WTC11 (cell line): ENCODE measurements around the gene MSI2. TPM values are rescaled to one million over a fixed set of nuclear protein-coding genes. Genes with fewer than 3 reads are reported as not detected.

Experiments used
- ATAC-seq: fragments of 200-7000 bp; cut with Tn5 transposase; 2 replicates; pipeline ENCODE4 v1.10.0; 2021; ENCODE audit warnings: mild to moderate bottlenecking, moderate library complexity
- CTCF ChIA-PET: fragments of 300-600 bp; sonication (Branson Sonifier 250); formaldehyde crosslinking; loops from one replicate; lab custom pipeline; 2021; ENCODE audit warnings: antibody characterized with exemption; lab: Charles Lee
- POLR2A ChIA-PET: fragments of 350-600 bp; sonication (Branson Sonifier 250); formaldehyde crosslinking; loops from one replicate; lab custom pipeline; 2021; ENCODE audit warnings: antibody characterized with exemption; lab: Charles Lee
- DNase-seq: peaks from one replicate; pipeline ENCODE4 v3.0.0; 2021; ENCODE audit warnings: low spot score
- H3K27ac Mint-ChIP-seq: 2 replicates; pipeline ENCODE4 v1.8.0; 2021; ENCODE audit warnings: mixed read lengths
- H3K27me3 Mint-ChIP-seq: 2 replicates; pipeline ENCODE4 v1.8.0; 2021; ENCODE audit warnings: low read depth, mild to moderate bottlenecking, moderate library complexity, mixed read lengths
- H3K36me3 Mint-ChIP-seq: 2 replicates; pipeline ENCODE4 v1.8.0; 2021; ENCODE audit warnings: mixed read lengths
- H3K4me1 Mint-ChIP-seq: 2 replicates; pipeline ENCODE4 v1.8.0; 2022; ENCODE audit warnings: mixed read lengths
- H3K4me3 Mint-ChIP-seq: 2 replicates; pipeline ENCODE4 v1.8.0; 2021; ENCODE audit warnings: mild to moderate bottlenecking, moderate library complexity, mixed read lengths
- H3K9me3 Mint-ChIP-seq: 2 replicates; pipeline ENCODE4 v1.8.0; 2021; ENCODE audit warnings: mixed read lengths
- CREM ChIP-seq: sonication (generic); formaldehyde crosslinking; IDR thresholded peaks from 2 replicates; pipeline ENCODE4 v1.8.1; 2022; ENCODE audit warnings: mild to moderate bottlenecking, missing genetic modification reagents, moderate library complexity
- ESRRA ChIP-seq: sonication (generic); formaldehyde crosslinking; IDR thresholded peaks from 2 replicates; pipeline ENCODE4 v1.8.1; 2022; ENCODE audit warnings: mild to moderate bottlenecking, missing genetic modification reagents, borderline replicate concordance
- FOXJ3 ChIP-seq: sonication (generic); formaldehyde crosslinking; IDR thresholded peaks from 2 replicates; pipeline ENCODE4 v1.9.0; 2021; ENCODE audit warnings: missing genetic modification reagents, mild to moderate bottlenecking, borderline replicate concordance
- HMGA2 ChIP-seq: fragments of 250-450 bp; sonication (Bioruptor Pico); IDR thresholded peaks from 2 replicates; pipeline ENCODE4 v1.4.0; 2021; ENCODE audit warnings: mild to moderate bottlenecking, moderate library complexity
- MXD4 ChIP-seq: fragments of 250-450 bp; sonication (Bioruptor Pico); IDR thresholded peaks from 2 replicates; pipeline ENCODE4 v1.8.0; 2021; ENCODE audit warnings: mild to moderate bottlenecking, moderate library complexity, borderline replicate concordance
- MYBL2 ChIP-seq: sonication (generic); formaldehyde crosslinking; IDR thresholded peaks from 2 replicates; pipeline ENCODE4 v1.8.1; 2023; ENCODE audit warnings: mild to moderate bottlenecking, moderate library complexity, missing genetic modification reagents
- NFATC4 ChIP-seq: fragments of 250-450 bp; sonication (Bioruptor Pico); IDR thresholded peaks from 2 replicates; pipeline ENCODE4 v1.9.0; 2021; ENCODE audit warnings: mild to moderate bottlenecking
- NR1H2 ChIP-seq: sonication (generic); formaldehyde crosslinking; IDR thresholded peaks from 2 replicates; pipeline ENCODE4 v1.9.0; 2021; ENCODE audit warnings: mild to moderate bottlenecking, moderate library complexity, missing genetic modification reagents
- NR2C2 ChIP-seq: sonication (generic); formaldehyde crosslinking; IDR thresholded peaks from 2 replicates; pipeline ENCODE4 v1.8.0; 2022; ENCODE audit warnings: mild to moderate bottlenecking, missing genetic modification reagents
- NR3C1 ChIP-seq: sonication (generic); formaldehyde crosslinking; conservative IDR thresholded peaks from 2 replicates; pipeline ENCODE4 v1.8.1; 2023; ENCODE audit warnings: low read depth, mild to moderate bottlenecking, missing genetic modification reagents
- PRRX2 ChIP-seq: fragments of 250-450 bp; sonication (Bioruptor Pico); IDR thresholded peaks from 2 replicates; pipeline ENCODE4 v1.8.0; 2021; ENCODE audit warnings: mild to moderate bottlenecking
- TEAD4 ChIP-seq: sonication (generic); formaldehyde crosslinking; IDR thresholded peaks from 2 replicates; pipeline ENCODE4 v1.8.0; 2022; ENCODE audit warnings: mild to moderate bottlenecking, missing genetic modification reagents
- ZNF138 ChIP-seq: sonication (generic); formaldehyde crosslinking; conservative IDR thresholded peaks from 2 replicates; pipeline ENCODE4 v1.8.1; 2022; ENCODE audit warnings: mild to moderate bottlenecking, moderate library complexity, missing genetic modification reagents
- ZNF423 ChIP-seq: fragments of 250-450 bp; sonication (Bioruptor Pico); IDR thresholded peaks from 2 replicates; pipeline ENCODE4 v2.1.2; 2022; ENCODE audit warnings: mild to moderate bottlenecking, moderate library complexity
- total RNA-seq: library from RNA; stranded (reverse); gene quantifications from 3 replicates; pipeline ENCODE4 v1.2.3, GENCODE V29; 2021
- TF ChIP-seq, protein P1 (sequence below): sonication (generic); formaldehyde crosslinking; IDR thresholded peaks from 2 replicates; pipeline ENCODE4 v1.8.1; 2023; ENCODE audit warnings: mild to moderate bottlenecking, missing genetic modification reagents, moderate library complexity
- TF ChIP-seq, protein P2 (sequence below): fragments of 250-450 bp; sonication (Bioruptor Pico); IDR thresholded peaks from 2 replicates; pipeline ENCODE4 v1.9.0; 2021; ENCODE audit warnings: mild to moderate bottlenecking
- TF ChIP-seq, protein P3 (sequence below): fragments of 250-450 bp; sonication (Bioruptor Pico); IDR thresholded peaks from 2 replicates; pipeline ENCODE4 v1.9.0; 2021; ENCODE audit warnings: mild to moderate bottlenecking
- TF ChIP-seq, protein P4 (sequence below): sonication (generic); formaldehyde crosslinking; IDR thresholded peaks from 2 replicates; pipeline ENCODE4 v1.8.0; 2023; ENCODE audit warnings: missing genetic modification reagents
- TF ChIP-seq, protein P5 (sequence below): sonication (generic); formaldehyde crosslinking; IDR thresholded peaks from 2 replicates; pipeline ENCODE4 v1.8.1; 2022; ENCODE audit warnings: mild to moderate bottlenecking, missing genetic modification reagents, moderate library complexity, borderline replicate concordance
- TF ChIP-seq, protein P6 (sequence below): sonication (generic); formaldehyde crosslinking; IDR thresholded peaks from 2 replicates; pipeline ENCODE4 v1.8.1; 2022; ENCODE audit warnings: low read depth, mild to moderate bottlenecking, moderate library complexity, missing genetic modification reagents, borderline replicate concordance
- TF ChIP-seq, protein P7 (sequence below): sonication (generic); formaldehyde crosslinking; IDR thresholded peaks from 2 replicates; pipeline ENCODE4 v1.8.1; 2022; ENCODE audit warnings: missing genetic modification reagents, borderline replicate concordance

MSI2 gene
- total RNA-seq, 1 experiment from 2014 or later = 82.1 TPM

DNA sequence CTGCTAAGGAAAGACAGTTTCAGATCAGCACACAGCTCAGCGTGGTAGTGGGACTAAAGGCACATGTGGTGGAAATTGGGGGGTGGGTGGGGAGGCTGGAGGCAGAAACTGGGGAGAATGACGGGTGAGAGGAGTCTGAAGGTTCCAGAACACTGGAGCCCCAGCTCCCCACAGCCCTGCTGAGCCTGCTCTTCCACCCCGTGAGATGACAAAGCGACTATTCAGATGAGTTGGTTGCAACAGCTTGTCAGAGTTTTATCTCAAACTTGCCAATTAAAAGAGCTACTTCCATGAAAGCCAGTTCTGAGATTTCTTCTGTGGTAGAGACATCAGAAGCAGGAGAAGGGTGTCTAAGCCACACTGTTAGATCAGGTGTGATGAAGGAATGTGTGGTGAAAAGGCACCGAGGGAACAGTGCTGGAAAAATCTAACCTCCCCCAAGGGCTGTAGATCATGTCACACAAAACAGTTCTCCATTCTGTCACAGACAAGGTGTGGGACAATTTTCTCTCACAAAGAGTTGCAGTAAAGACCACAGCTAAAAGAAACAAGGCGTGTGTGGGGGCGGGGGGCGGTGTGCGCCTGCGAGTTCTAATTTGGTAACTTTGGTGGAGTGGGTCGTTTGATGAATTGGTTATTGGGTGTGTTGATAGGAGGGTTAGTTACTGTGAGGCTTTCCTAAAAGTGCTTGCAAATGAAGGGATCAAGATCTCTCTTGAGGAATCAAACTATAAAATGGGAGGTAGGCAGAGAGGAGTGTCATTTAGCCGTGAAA, 449.8 kb downstream of the MSI2 start (continued):
- TF ChIP-seq, protein P1, sequence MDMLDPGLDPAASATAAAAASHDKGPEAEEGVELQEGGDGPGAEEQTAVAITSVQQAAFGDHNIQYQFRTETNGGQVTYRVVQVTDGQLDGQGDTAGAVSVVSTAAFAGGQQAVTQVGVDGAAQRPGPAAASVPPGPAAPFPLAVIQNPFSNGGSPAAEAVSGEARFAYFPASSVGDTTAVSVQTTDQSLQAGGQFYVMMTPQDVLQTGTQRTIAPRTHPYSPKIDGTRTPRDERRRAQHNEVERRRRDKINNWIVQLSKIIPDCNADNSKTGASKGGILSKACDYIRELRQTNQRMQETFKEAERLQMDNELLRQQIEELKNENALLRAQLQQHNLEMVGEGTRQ (CRISPR knock-in tag) = no peak

DNA sequence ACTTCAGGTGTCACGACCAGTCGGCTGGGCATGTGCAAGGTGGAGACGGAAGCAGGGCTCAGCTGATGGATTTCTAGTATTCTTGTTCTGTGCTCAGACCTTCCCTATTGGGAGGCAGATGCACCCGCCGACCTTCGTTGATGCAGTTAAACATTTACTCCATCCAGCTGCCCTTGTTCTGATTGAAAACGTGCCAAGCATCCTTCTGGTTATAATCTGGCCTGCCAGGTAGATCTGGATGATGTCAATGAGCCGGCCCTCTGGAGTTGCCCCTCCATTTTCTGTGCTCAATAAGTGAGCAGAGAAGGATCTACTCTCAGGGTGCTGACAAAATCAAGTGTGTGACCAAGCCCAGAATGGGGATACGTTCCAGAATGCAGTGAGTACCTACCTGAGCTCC, 450.4 kb downstream of the MSI2 start:
- Mint-ChIP-seq H3K4me3 (no peak overlapping the region), H3K9me3 (no peaks in the 10 kb centered on the region), H3K36me3 (no peaks in the 10 kb centered on the region), H3K27me3 (peaks cover 10% of the 10 kb centered on the region), H3K4me1 (peaks cover 19% of the 10 kb centered on the region), H3K27ac (no peak overlapping the region)
- no peak for ATAC-seq
- TF ChIP-seq NR3C1 (CRISPR knock-in tag) (no peak), CREM (CRISPR knock-in tag) (no peak), TEAD4 (no peak), PRRX2 (CRISPR knock-in tag) (no peak), NR2C2 (CRISPR knock-in tag) (no peak), HMGA2 (CRISPR knock-in tag) (no peak), FOXJ3 (no peak), NFATC4 (CRISPR knock-in tag) (no peak), ZNF138 (no peak), ZNF423 (CRISPR knock-in tag) (no peak)
- TF ChIP-seq, protein P2, sequence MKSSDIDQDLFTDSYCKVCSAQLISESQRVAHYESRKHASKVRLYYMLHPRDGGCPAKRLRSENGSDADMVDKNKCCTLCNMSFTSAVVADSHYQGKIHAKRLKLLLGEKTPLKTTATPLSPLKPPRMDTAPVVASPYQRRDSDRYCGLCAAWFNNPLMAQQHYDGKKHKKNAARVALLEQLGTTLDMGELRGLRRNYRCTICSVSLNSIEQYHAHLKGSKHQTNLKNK (CRISPR knock-in tag) = no peak
- TF ChIP-seq, protein P3, sequence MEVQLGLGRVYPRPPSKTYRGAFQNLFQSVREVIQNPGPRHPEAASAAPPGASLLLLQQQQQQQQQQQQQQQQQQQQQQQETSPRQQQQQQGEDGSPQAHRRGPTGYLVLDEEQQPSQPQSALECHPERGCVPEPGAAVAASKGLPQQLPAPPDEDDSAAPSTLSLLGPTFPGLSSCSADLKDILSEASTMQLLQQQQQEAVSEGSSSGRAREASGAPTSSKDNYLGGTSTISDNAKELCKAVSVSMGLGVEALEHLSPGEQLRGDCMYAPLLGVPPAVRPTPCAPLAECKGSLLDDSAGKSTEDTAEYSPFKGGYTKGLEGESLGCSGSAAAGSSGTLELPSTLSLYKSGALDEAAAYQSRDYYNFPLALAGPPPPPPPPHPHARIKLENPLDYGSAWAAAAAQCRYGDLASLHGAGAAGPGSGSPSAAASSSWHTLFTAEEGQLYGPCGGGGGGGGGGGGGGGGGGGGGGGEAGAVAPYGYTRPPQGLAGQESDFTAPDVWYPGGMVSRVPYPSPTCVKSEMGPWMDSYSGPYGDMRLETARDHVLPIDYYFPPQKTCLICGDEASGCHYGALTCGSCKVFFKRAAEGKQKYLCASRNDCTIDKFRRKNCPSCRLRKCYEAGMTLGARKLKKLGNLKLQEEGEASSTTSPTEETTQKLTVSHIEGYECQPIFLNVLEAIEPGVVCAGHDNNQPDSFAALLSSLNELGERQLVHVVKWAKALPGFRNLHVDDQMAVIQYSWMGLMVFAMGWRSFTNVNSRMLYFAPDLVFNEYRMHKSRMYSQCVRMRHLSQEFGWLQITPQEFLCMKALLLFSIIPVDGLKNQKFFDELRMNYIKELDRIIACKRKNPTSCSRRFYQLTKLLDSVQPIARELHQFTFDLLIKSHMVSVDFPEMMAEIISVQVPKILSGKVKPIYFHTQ = no peak
- TF ChIP-seq, protein P4, sequence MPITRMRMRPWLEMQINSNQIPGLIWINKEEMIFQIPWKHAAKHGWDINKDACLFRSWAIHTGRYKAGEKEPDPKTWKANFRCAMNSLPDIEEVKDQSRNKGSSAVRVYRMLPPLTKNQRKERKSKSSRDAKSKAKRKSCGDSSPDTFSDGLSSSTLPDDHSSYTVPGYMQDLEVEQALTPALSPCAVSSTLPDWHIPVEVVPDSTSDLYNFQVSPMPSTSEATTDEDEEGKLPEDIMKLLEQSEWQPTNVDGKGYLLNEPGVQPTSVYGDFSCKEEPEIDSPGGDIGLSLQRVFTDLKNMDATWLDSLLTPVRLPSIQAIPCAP (CRISPR knock-in tag) = no peak
- TF ChIP-seq, protein P5, sequence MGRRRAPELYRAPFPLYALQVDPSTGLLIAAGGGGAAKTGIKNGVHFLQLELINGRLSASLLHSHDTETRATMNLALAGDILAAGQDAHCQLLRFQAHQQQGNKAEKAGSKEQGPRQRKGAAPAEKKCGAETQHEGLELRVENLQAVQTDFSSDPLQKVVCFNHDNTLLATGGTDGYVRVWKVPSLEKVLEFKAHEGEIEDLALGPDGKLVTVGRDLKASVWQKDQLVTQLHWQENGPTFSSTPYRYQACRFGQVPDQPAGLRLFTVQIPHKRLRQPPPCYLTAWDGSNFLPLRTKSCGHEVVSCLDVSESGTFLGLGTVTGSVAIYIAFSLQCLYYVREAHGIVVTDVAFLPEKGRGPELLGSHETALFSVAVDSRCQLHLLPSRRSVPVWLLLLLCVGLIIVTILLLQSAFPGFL = no peak
- TF ChIP-seq, protein P6, sequence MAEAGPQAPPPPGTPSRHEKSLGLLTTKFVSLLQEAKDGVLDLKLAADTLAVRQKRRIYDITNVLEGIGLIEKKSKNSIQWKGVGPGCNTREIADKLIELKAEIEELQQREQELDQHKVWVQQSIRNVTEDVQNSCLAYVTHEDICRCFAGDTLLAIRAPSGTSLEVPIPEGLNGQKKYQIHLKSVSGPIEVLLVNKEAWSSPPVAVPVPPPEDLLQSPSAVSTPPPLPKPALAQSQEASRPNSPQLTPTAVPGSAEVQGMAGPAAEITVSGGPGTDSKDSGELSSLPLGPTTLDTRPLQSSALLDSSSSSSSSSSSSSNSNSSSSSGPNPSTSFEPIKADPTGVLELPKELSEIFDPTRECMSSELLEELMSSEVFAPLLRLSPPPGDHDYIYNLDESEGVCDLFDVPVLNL = no peak
- DNase-seq = no peak
- CTCF ChIA-PET = interaction anchor here (1.9 kb wide), 1 partner anchor 126 kb away, joined by 12 read pairs; no protein-coding TSS in a partner anchor
- POLR2A ChIA-PET = no interaction called here

DNA sequence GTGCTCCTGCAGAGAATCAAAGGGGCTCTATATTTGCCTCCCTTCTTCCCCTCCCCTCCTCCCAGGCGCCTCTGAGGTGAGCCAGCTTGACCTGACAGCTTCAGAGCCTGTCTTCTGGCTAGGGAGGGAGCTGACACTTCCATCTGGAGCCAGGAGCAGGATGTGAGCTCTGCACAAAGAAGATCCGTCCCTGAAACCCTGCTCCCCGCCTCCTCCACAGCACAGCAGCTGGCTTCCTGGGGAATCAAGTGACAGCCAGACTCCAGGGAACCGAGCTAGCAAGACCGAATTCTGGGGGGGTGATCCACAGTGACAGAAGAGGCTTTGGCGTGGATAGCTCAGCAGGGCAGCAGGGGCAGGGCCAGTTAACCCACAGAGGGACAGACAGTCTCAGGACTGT, 451.6 kb downstream of the MSI2 start:
- no peak for TF ChIP-seq MYBL2 (CRISPR knock-in tag)
- TF ChIP-seq ESRRA = no peak
- TF ChIP-seq MXD4 = no peak
- TF ChIP-seq, protein P7, sequence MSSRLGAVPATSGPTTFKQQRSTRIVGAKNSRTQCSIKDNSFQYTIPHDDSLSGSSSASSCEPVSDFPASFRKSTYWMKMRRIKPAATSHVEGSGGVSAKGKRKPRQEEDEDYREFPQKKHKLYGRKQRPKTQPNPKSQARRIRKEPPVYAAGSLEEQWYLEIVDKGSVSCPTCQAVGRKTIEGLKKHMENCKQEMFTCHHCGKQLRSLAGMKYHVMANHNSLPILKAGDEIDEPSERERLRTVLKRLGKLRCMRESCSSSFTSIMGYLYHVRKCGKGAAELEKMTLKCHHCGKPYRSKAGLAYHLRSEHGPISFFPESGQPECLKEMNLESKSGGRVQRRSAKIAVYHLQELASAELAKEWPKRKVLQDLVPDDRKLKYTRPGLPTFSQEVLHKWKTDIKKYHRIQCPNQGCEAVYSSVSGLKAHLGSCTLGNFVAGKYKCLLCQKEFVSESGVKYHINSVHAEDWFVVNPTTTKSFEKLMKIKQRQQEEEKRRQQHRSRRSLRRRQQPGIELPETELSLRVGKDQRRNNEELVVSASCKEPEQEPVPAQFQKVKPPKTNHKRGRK (CRISPR knock-in tag) = no peak
- no peak for TF ChIP-seq NR1H2 (CRISPR knock-in tag)
- peaks cover 19% of the 10 kb centered on the region for H3K4me1 Mint-ChIP-seq
- no peak overlapping the region for H3K27ac Mint-ChIP-seq
- POLR2A ChIA-PET = no interaction called here
- CTCF ChIA-PET = interaction anchor here (0.7 to 1.9 kb wide), 15 partner anchors 10 to 586 kb away, joined by 3 to 22 read pairs (median 4); partner anchors contain the start of gene CUEDC1
- peak; percentile 90 for ATAC-seq
- peak overlapping the region; percentile 46 for H3K4me3 Mint-ChIP-seq
- no peaks in the 10 kb centered on the region for H3K9me3 Mint-ChIP-seq
- no peaks in the 10 kb centered on the region for H3K36me3 Mint-ChIP-seq
- peak; percentile 39 for DNase-seq
- peaks cover 14% of the 10 kb centered on the region for H3K27me3 Mint-ChIP-seq
